Measurements from ENCODE around the gene TBC1D21.
"Not testable (repeated sequence)": the region's sequence is repeated elsewhere in the genome, so short reads cannot be mapped to it uniquely, and the experiment has no call there.

Gene TBC1D21

GRCh38 chr15:73932381-73933191, 59.2 kb downstream of the TBC1D21 start:
- DNase-seq: no peak

DNA sequence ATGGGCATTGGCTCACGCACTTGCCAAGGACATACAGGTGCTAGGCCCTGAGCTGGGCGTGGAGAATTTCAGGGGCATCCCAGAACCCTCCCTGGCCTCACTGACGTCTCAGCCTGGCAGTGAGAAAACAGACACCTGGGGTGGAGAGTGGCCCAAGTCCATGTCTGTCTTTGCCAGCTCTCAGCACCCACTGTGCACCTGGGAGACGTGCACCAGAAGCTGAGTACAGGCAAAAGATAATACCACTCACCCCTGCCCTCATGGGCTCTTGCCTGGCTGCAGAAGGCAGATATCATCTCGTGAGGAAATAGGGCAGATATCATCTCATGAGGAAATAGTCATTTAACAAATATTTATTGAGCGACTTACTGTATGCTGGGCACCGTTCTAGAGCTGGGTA, 60.9 kb downstream of the TBC1D21 start:
- DNase-seq: no peak

- DNase-seq: no peak
These were observed 62.2 kb downstream of the TBC1D21 start for GRCh38 chr15:73935547-73935946.

GRCh38 chr15:73936181-73936580, 62.8 kb downstream of the TBC1D21 start:
- DNase-seq: no peak

- no peak for DNase-seq
These were observed 63.4 kb downstream of the TBC1D21 start for GRCh38 chr15:73936588-73937290.

GRCh38 chr15:73937296-73937695, 63.9 kb downstream of the TBC1D21 start:
- DNase-seq: no peak

DNA sequence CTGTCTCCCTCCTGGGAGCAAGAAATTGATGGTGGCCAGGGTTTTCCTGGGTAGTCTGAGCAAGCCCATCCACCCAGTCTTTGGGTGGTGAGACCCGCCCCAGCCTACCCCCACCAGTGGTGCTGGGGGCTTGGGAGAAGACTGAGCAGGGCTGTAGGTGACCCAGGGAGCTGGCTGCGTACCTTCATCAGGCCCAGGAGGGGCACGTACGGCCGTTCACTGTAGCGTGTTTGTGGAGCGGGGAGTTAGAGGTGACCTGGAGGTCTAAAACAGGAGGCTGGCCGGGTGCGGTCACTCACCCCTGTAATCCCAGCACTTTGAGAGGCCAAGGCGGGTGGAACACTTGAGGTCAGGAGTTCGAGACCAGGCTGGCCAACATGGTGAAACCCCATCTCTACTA, 64.4 kb downstream of the TBC1D21 start:
- no peak for DNase-seq

DNA sequence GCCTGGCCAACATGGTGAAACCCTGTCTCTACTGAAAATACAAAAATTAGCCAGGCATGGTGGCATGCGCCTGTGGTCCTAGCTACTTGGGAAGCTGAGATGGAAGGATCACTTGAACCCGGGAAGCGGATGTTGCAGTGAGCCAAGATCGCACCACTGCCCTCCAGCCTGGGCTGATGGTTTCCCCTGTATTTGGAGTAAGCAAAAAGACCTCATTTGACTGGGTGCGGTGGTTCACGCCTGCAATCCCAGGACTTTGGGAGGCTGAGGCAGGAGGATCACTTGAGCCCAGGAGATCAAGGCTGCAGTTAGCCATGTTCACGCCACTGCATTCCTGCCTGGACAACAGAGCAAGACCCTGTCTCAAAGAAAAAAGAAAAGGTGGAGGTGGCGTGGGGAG, 65.2 kb downstream of the TBC1D21 start:
- not testable (repeated sequence) for DNase-seq
